Measurements from ENCODE around the gene NAV2.
"Not testable (repeated sequence)": the region's sequence is repeated elsewhere in the genome, so short reads cannot be mapped to it uniquely, and the experiment has no call there.

Gene NAV2

GRCh38 chr11:20117291-20117690 lies 404.7 kb downstream of the NAV2 start:
- DNase-seq (ENCODE audit: insufficient read length, low spot score): no peak
- no peak for FAIRE-seq

GRCh38 chr11:20118209-20118608 lies 405.6 kb downstream of the NAV2 start:
- DNase-seq (ENCODE audit: insufficient read length, low spot score) (no peak), FAIRE-seq (no peak)

- FAIRE-seq (no peak), DNase-seq (ENCODE audit: insufficient read length, low spot score) (no peak)
These were observed 406.7 kb downstream of the NAV2 start for GRCh38 chr11:20119315-20119714.

DNA sequence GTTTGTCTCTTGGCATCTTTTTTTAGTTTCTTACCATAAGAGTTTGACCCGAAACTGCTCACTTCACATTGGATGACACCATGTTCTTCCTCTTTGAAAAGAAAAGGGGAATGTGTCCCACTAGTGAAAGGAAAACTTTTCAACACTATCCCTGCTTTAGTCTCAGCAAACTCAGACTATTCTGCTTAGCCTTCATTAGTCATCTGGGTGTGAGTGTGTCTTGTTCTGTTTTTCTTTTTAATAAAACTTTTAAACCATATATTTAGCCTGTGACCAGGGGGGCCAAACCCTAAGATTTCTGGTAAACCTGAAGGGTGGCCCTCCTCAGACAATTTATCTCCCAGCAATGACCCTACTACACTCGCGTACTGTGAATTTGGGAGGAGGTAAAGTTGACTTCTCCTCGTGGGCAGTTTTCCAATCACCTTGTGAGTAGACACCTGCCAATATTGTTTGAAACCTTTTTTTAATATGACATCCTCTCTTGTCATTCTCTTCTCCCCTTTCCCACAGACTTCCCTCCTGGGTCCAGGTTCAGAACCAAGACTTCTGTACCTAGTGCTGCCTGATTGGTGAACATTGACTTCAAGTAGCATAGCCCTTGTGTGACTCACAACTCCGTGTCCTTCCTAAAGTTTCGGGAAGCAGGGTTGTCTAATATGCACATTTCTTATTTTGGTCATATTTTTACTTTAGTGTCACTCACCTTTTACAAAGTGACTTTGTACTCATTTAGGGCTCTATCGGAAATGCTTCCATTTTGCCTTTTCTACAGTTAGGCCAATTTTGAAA lies 407.7 kb downstream of the NAV2 start:
- no peak for FAIRE-seq
- DNase-seq (ENCODE audit: insufficient read length, low spot score): no peak

DNA sequence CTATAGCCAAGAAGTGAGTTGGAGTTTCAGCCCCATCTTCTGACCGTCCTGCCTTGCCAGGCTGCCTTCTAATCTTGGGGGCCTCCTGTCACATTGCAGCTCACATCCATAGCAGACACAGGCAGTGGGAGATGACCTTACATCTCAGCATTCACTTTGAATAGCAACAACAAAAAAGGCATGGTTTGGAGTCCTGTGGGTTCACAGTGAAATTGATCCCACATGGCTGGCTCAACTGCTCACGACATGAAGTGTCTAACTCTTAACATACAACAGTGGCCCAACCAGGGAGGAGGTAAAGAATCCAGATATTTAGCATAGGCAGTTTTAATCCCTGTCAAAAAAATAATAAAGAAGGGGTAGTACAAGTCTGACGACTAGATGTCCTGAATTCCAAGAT lies 409.5 kb downstream of the NAV2 start:
- no peak for DNase-seq (ENCODE audit: insufficient read length, low spot score)
- FAIRE-seq: no peak

DNA sequence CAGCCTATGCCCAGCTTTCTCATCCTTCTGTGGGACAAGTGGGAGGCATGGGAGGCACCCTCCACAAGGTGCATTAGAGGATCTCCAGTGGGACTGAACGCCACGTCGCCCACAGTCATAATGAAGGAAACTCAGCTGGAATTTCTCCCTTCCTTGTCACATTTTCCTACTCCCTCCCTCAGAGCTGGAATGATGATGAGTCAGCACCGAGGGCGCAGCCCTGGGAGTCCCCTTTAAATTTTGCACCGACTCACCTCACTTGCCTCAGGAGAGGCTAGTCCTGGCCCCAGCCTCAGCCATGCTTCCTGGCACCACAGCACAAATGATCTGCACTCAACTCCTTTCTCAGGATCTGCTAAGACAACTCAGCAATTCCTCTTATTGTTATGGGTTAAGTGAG lies 413.3 kb downstream of the NAV2 start:
- DNase-seq (ENCODE audit: insufficient read length, low spot score) (no peak), FAIRE-seq (no peak)

DNA sequence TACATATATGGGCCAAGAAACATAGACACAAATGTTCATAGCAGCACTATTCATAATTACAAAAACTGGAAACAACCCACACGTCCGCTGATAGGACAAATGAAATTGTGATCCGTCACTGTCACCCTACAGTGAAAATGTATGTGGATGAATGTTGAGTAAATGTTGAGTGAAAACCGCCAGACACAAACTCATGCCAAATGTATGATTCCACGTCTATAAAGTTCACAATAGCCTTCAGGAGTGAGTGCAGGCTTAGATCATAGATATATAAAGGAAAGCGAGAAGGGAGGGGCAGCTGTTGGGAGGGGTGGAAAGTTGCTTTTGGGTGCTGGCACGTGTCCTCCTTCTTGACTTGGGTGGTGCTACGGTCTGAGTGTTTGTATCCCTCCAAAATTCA lies 414.1 kb downstream of the NAV2 start:
- no peak for DNase-seq (ENCODE audit: insufficient read length, low spot score)
- no peak for FAIRE-seq

DNA sequence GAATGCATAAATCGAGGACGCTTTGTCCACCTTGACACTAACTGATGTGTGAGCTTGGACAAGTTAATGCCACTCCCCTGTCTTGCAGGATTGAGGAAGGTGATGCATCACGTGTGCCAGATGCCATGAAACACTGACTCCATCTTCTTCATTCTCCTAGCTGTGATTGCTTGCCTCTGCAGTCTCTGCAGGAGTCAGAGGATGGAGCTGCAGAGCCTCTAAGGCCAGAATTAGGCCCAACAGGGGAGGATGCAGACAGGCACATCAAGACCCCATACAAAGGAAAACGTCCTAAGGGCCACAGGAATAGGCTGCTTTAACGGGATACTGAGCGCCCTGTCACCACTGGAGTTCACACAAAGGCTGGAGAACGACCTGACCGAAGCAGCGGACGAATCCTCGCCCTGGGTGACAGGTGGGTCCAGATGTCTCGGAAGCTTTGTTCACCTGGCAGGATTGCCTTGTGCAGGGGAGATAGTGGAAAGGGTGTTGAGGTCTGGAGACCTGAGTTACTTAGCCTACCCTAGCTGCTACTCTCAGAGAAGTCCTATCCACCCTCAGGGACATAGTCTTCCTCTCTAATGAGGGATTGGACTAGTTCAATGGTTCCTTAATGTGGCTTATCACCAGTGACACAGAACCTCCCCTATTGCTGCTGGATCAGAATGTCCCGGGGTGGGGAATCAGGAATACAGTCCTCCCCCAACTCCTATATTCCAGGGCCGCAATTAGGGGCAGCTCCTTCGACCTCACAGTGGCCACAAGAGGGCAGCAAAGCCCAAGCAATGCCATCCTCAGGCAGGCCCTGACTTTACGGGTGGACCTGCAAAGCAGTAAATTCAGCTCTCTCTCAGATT lies 415.3 kb downstream of the NAV2 start:
- FAIRE-seq (peak; percentile 51), DNase-seq (ENCODE audit: insufficient read length, low spot score) (peak; percentile 41)

DNA sequence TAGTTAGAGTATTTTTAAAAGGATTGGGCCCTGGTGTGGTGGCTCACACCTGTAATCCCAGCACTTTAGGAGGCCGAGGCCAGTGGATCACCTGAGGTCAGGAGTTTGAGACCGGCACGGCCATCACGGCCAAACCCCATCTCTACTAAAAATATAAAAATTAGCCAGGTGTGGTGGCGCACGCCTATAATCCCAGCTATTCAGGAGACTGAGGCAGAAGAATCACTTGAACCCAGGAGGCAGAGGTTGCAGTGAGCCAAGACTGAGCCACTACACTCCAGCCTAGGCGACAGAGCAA lies 415.8 kb downstream of the NAV2 start:
- DNase-seq (ENCODE audit: insufficient read length, low spot score); FAIRE-seq: not testable (repeated sequence)

GRCh38 chr11:20129665-20130064 lies 417.0 kb downstream of the NAV2 start:
- DNase-seq (ENCODE audit: insufficient read length, low spot score) (no peak), FAIRE-seq (no peak)

GRCh38 chr11:20131788-20132666 lies 419.4 kb downstream of the NAV2 start:
- DNase-seq (ENCODE audit: insufficient read length, low spot score) (no peak), FAIRE-seq (peak; percentile 72)

DNA sequence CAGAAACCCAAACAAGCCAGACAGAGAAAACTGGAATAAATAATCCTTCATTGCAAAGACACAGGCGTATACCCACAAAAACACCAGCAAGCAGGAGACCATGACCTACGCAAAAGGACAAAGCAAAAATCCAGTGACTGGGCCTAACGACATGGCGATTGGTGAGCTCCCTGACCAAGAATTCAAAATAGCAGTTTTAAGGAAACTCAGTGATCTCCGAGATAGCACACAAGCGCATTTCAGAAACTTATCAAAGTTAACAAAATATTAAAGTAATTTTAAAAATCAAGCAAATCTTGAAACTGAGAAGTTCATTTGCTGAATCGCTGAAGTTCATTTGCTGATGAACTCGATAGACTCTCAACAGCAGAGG lies 420.0 kb downstream of the NAV2 start:
- DNase-seq (ENCODE audit: insufficient read length, low spot score) (no peak), FAIRE-seq (no peak)

- no peak for FAIRE-seq
These were observed 422.5 kb downstream of the NAV2 start for GRCh38 chr11:20134991-20135736.

GRCh38 chr11:20137637-20138036 lies 425.0 kb downstream of the NAV2 start:
- no peak for DNase-seq (ENCODE audit: insufficient read length, low spot score)
- no peak for FAIRE-seq

More at GRCh38 chr11:20134991-20135736, 422.5 kb downstream of the NAV2 start:
- DNase-seq (ENCODE audit: insufficient read length, low spot score): no peak

DNA sequence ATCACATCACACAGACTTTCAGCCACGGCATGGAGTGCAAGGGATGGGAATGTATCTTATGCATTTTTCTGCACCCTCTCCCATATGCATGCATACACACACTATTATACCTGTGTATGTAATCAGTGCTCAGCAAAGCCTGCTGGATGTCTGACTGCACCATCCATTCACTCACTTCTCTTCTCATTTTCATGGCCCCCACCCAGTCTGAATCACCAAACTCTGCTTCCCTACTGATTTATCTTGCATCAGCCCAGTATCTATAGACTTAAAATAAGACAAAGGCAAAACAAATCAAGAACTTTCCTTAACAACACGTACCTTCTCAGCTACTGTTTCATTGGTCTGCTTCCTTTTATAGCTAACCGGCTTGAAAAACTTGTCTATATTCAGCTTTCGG lies 426.1 kb downstream of the NAV2 start:
- DNase-seq (ENCODE audit: insufficient read length, low spot score): no peak
- no peak for FAIRE-seq

DNA sequence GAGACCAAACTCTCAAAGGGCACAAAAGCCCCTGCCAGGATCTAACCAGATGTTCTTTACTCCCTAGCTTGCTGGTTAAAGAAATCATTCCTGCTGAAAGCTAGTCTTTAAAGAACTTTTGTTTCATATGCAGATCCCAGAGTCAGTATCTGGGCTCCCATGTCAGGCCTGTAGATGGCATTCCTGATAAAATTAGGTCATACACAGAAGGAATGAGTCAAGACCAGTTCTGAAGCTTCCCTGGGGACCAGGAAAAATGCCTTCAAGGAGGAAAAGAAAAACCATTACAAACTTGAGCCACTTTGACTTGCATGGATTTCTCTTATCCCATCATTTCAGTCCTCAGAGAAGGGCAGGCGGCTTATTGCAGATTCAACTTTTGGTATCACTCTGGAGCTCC lies 441.7 kb downstream of the NAV2 start:
- FAIRE-seq (no peak), DNase-seq (ENCODE audit: insufficient read length, low spot score) (no peak)

- no peak for FAIRE-seq
- no peak for DNase-seq (ENCODE audit: insufficient read length, low spot score)
These were observed 443.1 kb downstream of the NAV2 start for GRCh38 chr11:20155683-20156279.

DNA sequence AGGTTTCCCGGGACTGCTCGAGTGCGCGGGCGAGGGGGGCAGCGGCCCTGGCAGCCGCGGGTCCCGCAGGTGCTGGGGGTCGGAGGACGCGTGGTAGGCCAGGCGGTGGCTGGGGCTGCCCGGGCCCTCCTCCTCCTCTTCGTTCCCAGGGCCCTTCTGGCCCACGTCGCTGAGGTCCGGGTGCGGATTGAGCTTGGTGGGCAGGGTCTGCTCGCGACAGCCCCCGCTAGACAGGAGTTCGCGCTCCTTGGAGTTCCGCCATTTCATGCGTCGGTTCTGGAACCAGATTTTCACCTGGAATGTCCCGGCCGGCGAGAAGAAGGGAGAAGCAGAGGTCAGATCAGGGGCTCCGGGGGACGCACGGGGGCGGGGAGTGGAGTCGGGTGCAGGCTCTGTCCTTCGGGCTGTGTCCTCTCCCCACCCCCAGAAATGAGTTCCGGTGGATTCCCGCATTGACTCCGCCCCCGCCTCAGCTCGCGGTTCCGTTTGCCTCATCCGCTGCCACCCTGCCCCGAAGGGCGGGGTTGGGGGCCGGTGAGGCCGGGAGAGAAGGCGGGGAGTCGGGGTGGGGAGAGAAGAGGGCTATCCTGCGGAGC lies 443.7 kb downstream of the NAV2 start:
- no peak for FAIRE-seq
- no peak for DNase-seq (ENCODE audit: insufficient read length, low spot score)

GRCh38 chr11:20156876-20157613 lies 444.4 kb downstream of the NAV2 start:
- no peak for DNase-seq (ENCODE audit: insufficient read length, low spot score)
- FAIRE-seq: no peak

Data from GM19239 (cell line).